HG03039 (cell line): Measurements from ENCODE around the gene DNAH6.
"Not testable (repeated sequence)": the region's sequence is repeated elsewhere in the genome, so short reads cannot be mapped to it uniquely, and the experiment has no call there.

ENCODE experiments used
- ATAC-seq: cut with Tn5 transposase; IDR thresholded peaks from one replicate; pipeline ENCODE4 v1.9.1; 2021; ENCODE audit warnings: mild to moderate bottlenecking, moderate library complexity; ENCODE audit not compliant: unreplicated experiment

DNAH6 gene

DNA sequence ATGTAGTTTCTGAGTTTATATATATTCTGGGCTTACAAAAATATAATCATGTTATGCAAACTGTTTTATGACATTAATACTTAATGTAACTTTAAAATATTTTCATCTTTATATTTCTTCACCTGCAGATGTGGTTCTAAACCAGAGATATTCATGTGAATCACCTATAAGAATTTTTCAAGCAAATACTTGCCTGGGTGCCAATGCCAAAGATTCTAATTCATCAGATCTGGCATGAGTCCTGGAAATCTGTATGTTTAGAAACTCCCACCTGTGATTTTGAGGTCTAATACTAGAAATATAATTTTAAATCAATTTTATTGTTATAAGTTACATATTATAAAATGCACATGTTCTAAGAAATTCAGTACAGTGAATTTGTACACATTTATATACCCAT, 19.9 kb upstream of the DNAH6 start:
- ATAC-seq, result no peak

DNA sequence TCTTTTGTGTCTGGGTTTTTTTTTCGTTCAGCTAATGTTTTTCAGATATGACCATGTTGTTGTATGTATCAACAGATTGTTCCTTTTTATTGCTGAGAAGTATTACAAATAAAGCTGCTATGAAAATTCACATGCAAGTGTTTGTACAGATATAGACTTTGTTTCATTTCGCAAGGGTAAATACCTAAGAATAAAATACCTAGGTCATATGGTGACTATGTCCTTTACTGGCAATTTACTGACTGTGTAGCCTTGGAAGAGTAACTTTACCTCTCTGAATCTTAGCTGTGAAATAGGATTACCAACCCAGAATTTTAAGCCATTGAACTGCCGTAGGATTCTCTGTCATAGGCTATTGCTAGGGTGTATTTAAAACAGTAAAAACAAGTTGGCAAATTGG, 19.0 kb upstream of the DNAH6 start:
- no peak for ATAC-seq

DNA sequence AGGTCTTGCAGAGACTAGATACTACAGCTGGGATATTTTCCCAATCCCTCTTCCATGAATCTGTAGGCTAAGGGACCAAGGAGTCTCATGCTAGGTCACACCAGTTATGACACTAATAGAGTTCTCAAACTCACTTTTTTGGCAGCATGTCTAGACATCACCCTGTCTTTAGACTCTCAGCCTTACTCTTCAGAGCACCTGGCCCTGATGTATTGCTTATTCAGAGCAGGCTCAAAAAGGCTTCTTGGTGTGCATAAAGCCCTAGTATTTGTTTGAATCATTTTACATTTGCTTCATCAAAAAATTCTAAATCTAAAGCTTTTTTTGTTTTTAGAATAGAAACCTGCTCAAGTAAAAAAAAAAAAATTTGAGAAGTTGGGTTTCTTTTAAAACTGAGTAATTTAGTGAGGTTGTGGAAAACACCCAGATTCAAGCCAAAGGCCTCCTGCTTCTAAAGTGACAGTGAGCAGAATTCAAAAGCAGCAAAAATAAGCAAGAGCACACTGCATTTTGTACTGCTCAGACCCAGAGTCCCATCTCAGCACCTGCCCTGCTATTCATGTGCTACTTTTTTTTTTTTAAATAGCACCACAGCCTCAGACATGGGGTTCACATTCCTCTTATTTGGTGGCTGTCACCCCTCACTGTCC, 18.0 kb upstream of the DNAH6 start:
- ATAC-seq, result no peak

DNA sequence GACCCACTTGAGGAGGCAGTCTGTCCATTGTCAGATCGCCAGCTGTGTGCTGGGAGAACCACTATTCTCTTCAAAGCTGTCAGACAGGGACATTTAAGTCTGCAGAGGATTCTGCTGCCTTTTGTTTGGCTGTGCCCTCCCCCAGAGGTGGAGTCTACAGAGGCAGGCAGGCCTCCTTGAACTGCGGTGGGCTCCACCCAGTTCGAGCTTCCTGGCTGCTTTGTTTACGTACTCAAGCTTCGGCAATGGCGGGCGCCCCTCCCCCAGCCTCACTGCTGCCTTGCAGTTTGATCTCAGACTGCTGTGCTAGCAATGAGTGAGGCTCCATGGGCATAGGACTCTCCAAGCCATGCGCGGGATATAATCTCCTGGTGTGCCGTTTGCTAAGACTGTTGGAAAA, 5.3 kb upstream of the DNAH6 start:
- not testable (repeated sequence) for ATAC-seq

DNA sequence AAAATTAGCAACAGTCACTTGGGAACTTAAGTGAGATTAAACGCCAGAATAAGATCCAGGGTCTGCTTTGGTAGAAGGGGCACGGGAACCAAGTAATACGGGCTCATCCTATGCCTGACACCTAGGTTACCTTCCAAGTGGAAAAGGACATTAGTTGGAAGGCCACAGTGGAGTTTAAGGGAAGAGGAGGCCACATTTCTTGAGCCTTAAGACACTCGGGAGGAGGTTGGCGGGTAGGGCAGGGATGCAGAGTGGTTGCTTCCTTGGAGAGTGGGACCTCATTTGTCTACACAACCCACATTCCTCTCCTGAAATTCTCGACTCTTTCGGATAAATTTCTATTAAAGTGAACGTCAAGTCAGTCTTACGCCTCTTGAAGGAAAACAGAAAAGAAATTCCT, 510 bp upstream of the DNAH6 start:
- no peak for ATAC-seq

DNA sequence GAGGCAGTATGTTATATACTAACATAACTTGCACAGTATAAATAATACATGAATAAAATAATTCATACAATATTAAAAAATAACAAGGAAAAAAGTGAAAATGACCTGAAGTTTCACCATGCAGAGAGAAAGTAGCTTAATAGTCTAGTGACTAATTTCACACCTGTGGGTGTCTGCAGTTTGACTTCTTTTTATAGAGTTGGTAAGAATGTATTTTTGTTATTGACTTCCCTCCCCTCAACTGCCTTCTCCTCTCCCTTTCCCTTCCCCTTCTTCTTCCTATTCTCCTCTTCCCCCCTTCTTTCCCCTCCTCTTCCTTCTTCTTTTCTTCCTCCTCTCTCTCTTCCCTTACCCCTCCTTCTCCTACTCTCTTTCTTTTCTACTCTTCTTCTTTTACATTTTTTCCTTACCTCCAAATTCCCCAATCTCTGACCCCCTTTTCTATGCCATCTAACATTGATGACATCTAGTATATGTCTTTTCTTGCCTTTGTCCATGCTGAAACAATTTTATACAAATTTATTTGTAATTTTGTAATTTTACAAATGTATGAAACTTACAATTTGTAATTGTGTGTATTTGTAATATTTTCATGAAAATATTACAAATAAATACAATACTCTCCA, 3.1 kb downstream of the DNAH6 start:
- ATAC-seq, result no peak

DNA sequence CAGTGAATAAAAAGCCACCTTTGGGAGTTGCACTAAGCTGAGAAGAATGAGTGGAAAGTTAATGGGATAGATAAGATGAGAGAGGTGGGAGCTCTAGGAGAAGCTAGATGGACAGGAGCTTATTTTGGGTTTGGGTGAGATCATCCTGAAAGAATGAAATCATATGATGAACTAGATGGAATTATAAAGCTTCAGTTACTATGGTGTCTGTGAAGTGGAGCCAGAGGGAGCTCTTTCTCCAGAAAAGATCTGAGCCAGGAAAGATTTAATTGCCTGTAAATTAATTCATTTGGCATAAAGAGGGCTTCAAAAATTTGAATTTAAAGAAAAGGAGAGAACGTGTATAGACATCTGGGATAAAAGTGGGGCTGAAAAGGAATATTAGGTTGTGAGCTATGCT, 10.3 kb downstream of the DNAH6 start:
- ATAC-seq, result no peak

DNA sequence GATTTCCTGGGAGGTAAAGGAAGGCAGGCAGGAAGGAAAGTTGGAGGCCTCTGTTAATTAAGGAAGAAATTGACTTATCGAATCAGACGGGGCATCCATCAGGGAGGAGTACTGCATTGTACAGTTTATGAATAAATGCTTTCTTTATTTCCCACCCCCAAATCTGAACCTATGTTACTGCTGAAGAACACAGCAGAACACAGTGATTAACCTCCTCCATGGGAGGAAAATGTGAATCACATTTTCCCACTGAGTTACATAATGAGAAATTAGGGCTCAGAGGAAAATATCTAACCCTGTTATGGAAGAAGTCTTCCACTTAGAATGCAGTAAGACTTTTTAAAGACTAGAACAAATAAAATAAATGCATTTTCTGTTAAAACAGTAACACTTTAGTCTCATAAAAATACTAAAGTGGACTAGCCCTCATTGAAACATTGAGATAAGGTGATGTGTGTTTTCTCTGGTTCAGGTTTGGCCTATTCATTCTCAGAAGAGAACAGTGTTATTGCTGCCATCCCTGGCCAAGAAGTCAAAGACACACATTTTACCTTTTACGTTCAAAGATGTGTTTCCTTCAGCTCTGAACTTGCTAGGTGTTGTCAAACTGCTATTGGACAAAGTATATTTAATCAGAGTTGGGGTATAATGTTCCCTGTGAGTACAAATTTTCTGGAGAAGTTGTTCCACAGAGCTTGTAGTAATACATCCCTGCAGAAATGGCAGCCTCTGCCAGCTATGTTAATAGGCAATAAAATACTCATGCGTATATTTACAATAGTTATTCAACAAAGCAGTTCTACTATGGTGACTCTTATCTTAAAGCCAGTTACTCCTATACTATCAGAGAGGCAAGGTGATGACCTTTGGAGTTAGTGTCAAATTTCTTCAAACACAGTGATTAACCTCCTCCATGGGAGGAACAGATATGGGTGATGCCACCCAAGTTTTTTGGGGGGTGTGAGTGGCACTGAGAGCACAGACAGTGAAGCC, 11.1 kb downstream of the DNAH6 start:
- no peak for ATAC-seq

DNA sequence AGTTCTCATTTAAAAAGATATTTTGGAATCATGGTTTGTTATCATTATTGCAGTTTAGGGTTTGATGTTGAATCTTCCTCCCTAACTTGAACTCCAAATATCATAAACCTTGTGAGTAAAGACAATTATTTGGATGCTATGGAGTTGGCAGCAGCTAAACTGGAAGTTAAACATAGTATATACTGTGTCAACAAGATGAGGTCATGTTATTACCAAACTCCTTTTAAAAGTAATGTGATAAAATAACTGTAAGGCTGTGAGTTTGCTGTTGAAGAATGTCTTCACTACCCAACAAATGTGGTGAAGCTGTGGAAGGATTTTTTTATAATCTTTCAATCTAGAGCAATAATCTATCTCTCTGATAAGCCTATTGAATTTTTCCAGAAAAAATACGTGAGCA, 16.0 kb downstream of the DNAH6 start:
- ATAC-seq, result no peak

DNA sequence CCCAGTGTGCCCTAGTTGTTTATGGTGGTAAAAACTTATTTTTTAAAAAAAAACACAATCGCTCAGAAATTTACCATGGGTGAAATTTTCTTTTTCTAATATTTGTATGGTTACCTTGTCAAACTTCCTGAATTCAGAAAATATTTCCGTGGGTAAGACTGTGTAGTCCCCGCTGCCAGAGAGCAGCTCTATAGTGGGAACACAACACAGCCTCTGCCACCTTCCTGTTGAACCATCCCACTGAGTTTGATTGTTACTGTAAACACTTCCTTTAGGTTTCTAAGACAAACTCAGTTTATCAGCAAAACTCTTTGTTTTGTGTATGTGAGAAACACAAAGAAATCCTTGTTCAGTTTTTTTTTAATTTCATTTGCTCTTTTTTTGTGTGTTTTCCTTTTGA, 17.9 kb downstream of the DNAH6 start:
- ATAC-seq, result no peak

DNA sequence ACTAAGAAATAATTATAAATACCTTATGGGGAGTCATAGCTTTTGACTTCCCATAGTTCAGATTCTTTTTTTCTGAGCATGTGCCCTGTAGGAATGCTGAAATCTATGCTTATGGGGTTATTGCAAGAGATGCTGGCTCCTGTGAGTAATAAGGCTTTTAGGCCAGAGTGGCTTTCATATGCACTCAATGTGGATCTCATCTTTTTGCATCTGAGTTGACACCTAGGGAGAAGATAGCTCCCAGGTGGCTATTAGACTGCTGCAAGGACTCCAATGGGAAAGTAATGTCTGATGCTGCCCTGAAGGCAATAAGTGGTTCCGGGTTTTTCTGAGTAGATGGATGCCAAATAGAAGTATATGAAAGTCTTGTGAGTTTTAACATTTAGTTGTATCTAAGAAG, 21.0 kb downstream of the DNAH6 start:
- ATAC-seq, result no peak

DNA sequence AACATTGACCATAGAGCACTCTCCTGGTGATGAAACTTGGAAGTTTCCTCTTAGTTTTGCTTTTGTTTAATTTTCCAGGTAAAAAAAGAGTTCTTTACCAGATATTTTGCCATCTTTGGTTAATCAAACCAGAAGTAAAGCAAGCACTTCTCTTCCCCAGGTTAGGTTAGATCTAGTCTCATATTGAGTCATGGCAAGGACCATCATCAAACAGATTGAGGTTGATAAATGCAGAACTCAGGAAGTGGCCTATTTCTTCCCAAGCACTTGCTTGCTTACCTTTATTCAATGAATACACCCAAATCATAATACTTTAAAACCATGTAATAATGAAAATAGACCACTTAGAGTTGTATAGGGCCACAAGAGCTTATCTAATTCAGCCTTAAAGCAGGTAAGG, 23.4 kb downstream of the DNAH6 start:
- ATAC-seq, result no peak

DNA sequence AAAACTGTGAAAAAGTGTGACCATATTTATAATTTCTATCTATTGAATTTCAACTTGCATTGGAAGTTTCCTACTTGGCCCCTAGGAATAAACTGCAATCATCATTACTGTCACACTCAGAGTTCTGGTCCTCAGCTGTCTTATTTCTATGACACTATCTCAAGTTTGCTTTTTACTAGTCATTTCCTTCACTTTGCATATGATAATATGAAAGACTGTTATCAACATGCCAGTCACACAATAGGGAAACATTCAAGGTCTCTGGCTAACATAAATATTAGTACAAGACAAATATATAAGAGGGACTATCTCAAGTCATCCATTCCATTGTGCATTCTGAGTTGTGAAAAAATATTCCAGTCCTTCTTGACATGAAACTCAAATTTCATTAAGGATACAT, 28.7 kb downstream of the DNAH6 start:
- no peak for ATAC-seq

DNA sequence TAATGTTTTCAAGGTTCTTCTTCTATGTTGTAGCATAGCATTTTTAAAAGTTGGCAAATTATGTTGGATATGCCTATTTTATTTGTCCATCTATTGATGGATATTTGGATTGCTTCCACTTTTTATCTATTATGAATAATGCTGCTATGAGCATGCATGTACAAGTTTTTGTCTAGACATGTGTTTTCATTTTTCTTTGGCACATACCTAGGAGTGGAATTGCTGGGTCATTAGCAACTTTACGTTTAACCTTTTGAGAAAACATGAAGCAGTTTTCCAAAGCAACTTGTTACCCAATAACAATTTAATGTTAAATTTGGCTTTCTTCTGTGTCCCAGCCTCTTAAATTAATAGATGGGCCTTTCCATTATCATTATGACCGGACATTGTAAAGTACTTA, 30.3 kb downstream of the DNAH6 start:
- no peak for ATAC-seq

DNA sequence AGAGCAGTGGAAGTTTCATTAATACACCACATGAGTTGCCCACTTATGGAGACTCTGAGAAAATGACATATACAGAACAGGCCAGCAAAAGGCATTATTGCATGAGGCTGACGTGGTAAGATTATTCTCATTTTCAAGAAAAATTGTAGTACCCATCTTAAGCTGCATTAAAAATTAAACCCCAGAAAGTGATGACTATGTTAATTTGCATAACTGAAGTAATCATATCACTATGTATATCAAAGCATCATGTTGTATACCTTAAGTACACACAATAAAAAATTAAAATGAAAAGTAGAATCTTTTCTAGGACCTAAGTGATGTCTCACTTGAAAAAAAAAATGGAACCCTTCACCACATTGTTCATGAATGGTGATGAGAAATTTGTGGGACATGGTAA, 32.0 kb downstream of the DNAH6 start:
- ATAC-seq, result no peak

DNA sequence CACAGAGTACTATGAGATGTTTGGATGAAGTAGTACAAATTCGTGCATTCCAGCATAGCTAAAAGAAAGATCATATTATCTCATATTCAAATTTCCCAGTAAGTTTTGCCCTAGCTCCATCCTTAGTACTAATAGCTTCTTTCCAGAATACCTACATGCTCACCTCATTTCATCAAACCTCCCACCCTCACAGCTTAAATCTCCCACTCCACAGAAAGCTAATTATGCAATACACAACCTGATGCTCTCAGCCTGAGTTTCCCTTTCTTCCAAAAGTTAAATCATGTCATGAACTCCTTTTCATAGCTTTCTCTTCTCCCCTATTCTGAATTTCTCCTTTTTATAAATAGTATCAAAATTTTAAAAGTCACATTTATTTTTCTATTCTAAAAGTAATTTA, 34.6 kb downstream of the DNAH6 start:
- no peak for ATAC-seq

DNA sequence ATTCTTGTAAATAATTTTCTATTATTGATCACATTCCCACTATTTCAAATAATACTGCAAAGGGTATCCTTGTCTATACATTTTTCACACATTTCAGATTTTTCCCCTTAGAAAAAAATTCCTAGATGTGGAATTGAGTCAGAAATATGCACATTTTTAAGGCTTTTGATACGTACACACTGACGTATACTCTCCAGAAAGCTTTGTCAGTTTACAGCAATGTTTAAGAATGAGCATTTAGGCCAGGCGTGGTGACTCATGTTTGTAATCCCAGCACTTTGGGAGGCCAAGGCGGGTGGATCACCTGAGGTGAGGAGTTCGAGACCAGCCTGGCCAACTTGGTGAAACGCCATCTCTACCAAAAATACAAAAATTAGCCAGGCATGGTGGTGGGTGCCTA, 35.2 kb downstream of the DNAH6 start:
- not testable (repeated sequence) for ATAC-seq

DNA sequence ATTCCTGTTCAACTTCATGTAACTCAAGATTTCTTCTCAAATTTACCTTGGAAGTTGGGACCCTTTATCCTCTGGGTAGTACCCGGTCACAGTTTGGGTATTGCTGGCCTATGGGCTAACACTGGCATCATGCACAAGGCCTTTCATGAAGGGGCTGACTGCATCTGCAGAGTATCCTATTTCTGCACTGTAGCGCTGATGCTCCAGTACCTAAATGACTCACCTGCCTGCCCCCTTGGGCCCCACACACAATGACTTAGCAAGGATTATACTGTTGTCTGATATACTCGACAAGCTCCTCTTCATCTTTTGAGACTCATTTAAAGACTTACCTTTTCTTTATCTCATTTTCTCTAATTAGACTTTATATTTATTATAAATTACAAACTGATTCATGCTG, 39.9 kb downstream of the DNAH6 start:
- ATAC-seq, result peak; percentile 93

DNA sequence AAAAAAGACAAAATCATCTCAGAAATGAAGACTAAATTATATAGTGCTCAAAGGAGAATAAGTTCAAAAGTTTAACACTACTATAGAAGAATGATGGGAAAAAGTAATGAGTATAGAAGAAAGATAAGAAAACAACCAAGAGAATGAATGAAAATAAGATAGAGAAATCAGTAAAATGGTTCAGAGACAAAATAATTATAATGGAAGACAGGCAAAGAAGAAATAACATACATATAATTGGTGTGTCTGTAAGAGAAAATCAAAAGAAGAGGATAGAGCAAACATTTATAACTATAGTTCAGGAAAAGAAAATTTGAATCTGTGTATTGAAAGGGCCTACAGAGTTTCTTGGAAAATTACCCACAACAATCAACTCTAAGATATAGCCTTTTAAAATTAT, 43.5 kb downstream of the DNAH6 start:
- ATAC-seq, result no peak

DNA sequence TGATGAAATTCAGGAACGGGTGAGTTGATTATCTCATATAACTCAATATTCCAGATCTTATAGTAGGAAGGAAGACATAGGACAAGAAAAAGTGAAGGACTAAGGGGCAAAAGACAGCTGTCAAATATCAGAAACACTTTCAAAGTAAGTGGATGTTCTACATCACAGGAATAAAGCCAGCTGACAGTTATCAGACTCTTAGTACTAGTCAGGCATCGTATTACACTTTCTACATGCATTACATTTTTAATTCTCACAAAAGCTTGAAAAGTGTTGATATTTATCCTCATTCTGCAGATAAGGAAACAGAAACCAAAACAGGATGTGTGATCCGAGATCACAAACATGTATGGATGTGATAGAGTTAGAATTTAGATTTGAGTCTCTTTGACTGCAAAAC, 63.4 kb downstream of the DNAH6 start:
- no peak for ATAC-seq

DNA sequence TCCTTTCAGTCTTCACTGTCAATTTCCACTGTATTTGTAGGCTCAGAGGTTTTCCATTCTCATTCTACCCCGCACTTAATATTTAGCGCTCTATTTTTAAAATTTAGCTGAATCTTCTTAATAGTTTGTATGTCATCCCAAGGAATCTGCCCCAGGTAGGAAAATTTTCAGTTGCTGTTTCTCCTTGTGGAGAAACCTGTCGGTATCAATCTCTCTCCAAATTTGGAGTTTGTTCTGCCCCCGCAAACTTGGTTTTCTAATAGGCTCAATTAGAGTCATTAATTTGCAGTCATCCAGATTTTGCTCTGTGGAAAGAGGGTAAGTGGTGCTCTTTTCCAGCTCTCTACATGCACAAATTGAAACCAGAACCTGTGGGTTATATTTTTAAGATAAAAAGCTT, 87.6 kb downstream of the DNAH6 start:
- no peak for ATAC-seq

DNA sequence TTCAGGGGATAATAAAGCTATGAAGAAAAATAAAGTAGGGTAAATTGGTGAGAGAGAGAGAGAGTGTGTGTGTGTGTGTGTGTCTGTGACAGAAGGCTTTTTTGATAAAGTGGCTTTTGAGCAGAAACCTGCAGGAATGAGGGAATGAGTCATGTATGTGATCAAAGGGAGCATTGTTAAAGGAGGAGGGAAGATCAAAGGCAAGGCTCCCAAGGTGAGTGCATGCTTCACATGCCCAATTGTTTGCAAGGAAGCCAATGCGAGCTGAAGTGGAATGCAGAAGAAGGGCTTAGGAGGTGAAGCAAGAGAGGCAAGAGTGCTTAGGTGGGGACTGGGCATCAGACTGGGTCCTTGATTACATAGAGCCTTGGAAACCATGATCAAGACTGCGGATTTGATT, 96.8 kb downstream of the DNAH6 start:
- ATAC-seq, result no peak
